HG03432 (cell line): ENCODE data around the gene THAP12.

Experiments
- ATAC-seq: cut with Tn5 transposase; IDR thresholded peaks from one replicate; pipeline ENCODE4 v1.9.1; 2021; ENCODE audit warnings: mild to moderate bottlenecking, moderate library complexity; ENCODE audit not compliant: unreplicated experiment

The THAP12 gene

GRCh38 chr11:76307978-76308747, 72.8 kb downstream of the THAP12 start:
- ATAC-seq, result no peak

- no peak for ATAC-seq
Measured at GRCh38 chr11:76307396-76307795, 73.5 kb downstream of the THAP12 start.

- ATAC-seq, result no peak
Measured at GRCh38 chr11:76303399-76303798, 77.5 kb downstream of the THAP12 start.

- ATAC-seq, result no peak
Measured at GRCh38 chr11:76302996-76303395, 77.9 kb downstream of the THAP12 start.
